Measurements from ENCODE around the gene HECW1.

Gene HECW1

DNA sequence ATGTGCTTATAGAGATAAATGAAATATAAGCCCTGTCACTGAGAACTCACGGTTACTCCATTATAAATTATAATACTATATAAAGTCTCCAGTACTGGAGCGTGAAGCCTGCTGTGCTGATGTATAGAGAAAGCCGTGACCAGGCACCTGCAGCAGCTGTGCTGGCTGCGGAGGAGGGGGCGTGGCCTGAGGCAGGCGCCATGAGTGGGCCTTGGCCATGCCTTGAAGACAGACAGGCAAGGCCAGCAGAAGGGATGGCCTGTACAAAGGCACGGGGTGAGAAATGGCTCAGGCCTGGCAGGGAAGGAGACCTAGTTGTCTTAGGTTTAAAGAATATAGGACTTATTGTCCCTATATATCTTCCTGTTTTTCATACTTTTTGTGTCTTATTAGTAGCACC lies 251.9 kb downstream of the HECW1 start:
- DNase-seq (ENCODE audit: low read depth in 2 of 2), result no peak

DNA sequence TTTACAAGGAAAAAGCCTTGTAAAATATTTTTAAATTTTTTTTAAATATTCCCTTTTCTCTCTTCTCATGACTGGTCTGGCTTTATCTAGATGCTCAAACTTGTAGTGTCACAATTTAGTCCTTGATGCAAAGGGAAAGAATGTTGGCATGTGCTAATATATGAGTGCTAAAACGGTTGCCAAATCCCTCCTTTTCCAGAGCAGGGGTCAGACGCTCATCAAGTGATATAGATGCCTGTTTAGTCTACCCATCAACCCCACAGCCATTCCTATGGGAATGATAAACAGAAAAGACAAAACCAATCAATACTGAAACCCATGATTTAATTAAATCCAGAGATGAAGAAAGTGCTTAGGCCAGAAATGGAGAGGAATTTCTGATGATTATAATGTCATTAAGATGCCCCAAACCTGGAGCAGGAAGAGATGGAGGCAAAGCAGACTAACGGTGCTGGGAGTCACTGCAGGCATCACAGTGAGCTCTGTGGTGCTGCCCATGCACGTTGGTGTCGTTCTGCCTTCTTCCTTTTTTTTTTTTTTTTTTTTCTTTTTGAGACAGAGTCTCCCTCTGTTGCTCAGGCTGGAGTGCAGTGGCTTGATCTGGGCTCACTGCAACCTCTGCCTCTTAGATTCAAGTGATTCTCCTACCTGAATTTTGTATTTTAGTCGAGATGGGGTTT lies 260.4 kb downstream of the HECW1 start:
- DNase-seq (ENCODE audit: low read depth in 2 of 2), result no peak

GRCh38 chr7:43377196-43377960 lies 264.9 kb downstream of the HECW1 start:
- no peak for DNase-seq (ENCODE audit: low read depth in 2 of 2)

DNA sequence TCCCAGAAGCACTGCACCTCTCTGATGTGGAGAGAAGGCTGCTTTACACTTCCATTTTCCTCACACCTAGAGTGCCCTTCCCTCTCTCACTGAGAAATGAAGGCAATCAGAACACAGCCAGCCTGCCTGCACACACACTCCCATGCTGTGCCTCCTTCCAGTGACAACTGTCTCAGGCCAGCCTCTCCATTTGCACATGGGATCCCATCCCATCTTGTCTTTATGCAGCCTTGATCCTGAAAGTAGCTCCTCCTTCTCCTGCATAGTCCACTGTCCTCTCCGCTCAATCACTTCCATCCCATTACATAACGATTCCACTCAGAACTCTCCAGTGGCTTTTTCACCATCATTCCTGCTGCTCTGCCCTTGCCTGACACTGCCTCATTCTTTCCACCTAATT lies 266.8 kb downstream of the HECW1 start:
- no peak for DNase-seq (ENCODE audit: low read depth in 2 of 2)

DNA sequence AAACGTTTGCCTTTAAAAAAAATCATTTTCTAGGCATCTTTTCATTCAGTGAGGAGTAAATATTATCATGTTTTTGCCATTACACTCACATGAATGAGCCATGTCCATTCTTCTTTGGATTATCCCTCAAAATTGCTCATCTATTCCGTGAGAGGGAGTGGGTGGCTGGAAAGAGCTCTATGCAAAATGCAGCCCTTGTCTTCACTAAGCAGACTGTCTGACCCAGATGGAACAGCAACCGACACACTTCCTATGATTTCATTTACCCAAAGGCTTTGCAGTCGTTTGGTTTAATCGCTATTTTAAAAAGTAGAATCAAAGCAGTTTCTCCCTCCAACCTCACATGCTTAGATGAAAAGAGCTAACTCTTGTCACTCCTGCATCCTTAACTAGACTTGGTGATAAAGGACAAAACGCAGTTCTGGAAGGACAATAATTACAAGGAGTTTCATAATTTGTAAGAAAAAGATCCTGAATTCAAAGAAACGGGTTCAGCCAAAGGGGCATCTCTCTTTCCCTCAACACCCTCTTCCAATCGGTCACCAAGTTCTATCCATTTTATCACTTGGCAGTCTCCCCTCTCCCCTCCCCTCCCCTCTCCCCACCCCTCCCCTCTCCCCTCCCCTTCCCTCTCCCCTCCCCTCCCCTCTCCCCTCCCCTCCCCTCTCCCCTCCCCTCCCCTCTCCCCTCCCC lies 272.3 kb downstream of the HECW1 start:
- no peak for DNase-seq (ENCODE audit: low read depth in 2 of 2)

GRCh38 chr7:43385309-43385680 lies 272.8 kb downstream of the HECW1 start:
- DNase-seq (ENCODE audit: low read depth in 2 of 2), result no peak

GRCh38 chr7:43385856-43386255 lies 273.4 kb downstream of the HECW1 start:
- peak in 1 of 2 donors; percentile 9 for DNase-seq (ENCODE audit: low read depth in 2 of 2)

GRCh38 chr7:43387932-43388331 lies 275.5 kb downstream of the HECW1 start:
- DNase-seq (ENCODE audit: low read depth in 2 of 2), result no peak

DNA sequence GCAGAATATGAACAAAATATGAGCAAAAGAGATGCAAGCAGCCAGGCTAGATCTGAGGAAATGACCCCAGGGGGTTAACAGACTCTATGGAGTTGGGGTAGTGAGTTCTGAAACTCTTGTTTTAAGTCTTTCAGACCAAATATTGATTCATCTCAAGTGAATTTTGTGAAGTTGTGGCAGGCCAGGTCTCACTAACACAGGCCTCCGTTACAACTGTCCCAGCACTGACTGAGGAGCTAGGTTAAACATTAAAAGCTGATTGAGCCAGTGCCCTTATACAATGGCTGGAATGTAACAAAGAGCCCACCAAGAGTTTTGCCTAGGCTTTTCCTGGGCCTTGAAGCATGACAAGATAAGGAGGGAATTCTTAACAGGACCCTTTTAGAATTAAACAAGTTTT lies 278.1 kb downstream of the HECW1 start:
- DNase-seq (ENCODE audit: low read depth in 2 of 2), result no peak

DNA sequence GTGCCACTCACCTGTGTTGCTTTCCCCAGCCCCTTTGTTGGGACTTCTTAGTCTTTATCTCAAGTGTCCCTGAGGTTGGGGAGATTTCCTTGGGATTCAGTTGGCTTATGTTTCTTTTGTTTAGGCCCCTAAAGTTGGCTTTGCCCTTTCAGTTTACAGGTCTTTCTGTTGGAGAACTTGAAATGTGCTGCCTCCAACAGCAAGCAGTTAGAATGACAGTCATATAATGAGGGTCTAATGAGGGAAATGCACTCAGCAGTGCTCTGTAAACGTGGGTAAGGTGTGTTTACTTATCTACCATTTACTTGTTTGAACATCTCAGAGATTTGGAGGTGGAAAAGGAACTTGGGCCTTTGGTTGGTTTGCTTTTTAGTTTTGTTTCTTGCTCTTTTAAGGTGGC lies 279.1 kb downstream of the HECW1 start:
- DNase-seq (ENCODE audit: low read depth in 2 of 2), result no peak

- DNase-seq (ENCODE audit: low read depth in 2 of 2), result no peak
Measured at GRCh38 chr7:43392638-43393330, 280.3 kb downstream of the HECW1 start.

- no peak for DNase-seq (ENCODE audit: low read depth in 2 of 2)
Measured at GRCh38 chr7:43394441-43395130, 282.1 kb downstream of the HECW1 start.

- no peak for DNase-seq (ENCODE audit: low read depth in 2 of 2)
Measured at GRCh38 chr7:43395351-43395750, 282.9 kb downstream of the HECW1 start.

DNA sequence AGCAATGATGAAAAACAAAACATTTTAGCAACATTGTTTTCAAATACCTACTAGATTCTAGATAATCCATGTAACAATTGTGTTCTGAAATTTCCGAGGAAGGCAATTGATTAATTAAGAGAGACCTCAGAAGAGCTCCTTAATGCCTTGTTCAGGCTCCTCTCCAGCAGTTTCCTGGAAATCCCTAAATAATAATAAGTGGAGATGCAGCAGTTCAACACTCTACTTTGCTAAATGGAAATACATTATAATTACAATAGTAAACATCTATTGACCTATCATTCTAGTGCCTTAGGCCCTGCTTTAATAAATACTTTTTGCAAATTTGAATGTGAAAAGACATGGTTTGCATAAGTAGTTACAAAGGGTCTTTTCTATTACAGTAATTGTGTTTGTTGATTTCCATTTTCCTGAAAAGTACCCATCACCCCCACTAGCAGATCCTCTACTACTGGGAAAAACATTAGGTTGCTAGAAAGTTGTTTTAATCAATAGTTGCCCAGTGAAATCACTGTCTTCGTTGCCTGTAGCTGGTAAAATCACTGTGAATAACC lies 283.8 kb downstream of the HECW1 start:
- DNase-seq (ENCODE audit: low read depth in 2 of 2), result no peak

GRCh38 chr7:43398831-43399230 lies 286.4 kb downstream of the HECW1 start:
- DNase-seq (ENCODE audit: low read depth in 2 of 2), result no peak

DNA sequence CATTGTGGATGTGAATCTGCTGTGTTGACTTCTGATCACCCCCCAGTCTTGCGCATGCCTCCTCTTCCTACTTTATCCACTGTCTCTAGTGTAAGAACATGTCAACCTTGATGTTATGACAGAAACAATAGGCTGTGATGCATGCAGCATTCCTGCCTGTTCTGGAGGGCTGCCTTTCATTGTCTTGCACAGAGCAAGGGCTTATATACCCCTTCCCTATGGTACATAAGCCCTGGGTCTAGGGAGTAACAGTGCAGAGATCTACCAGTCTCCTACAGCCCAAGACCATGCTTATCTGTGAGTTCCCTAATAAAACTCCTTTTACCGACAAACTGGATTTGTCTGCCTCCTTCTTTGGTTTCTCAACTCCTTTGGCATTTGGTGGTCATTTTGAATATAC lies 293.5 kb downstream of the HECW1 start:
- no peak for DNase-seq (ENCODE audit: low read depth in 2 of 2)

DNA sequence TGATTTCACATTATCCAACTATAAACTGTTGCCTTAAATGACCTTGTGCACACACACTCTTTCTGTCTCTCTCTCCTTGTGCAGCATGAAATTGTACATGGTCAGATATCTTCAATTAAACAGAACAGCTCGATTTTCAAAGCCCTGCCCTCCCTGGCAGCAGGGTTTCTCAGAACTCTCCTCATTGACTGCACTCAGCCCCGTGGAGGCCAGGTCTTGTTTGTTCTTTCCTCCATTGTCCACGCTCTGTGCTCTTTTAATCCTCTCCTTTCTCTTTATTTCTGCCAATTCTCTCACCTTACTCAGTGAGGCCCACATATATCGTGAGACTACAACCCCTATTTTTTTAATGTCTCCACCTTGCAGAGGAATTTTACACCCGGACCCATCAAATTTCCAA lies 294.5 kb downstream of the HECW1 start:
- DNase-seq (ENCODE audit: low read depth in 2 of 2), result no peak

GRCh38 chr7:43408981-43409380 lies 296.5 kb downstream of the HECW1 start:
- DNase-seq (ENCODE audit: low read depth in 2 of 2), result no peak

- no peak for DNase-seq (ENCODE audit: low read depth in 2 of 2)
Measured at GRCh38 chr7:43417455-43417854, 305.0 kb downstream of the HECW1 start.

DNA sequence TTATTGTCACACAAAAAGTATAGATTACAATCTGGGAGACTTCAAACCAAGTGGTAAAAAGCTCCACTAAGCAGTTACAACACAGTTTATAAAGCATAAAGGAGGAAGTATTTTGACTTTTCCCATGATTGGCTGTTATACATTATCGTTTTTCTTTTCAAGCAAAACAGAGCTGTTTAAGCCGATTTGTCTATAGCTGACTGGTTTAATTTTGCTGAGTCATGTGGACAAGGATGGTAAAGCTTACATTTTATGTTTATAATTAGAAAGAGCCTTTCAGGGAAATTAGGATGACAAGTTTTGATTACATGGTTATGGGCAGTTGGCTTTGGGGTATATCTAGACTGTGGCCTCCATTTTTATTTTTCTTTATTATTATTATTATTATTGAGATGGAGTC lies 318.0 kb downstream of the HECW1 start:
- DNase-seq (ENCODE audit: low read depth in 2 of 2), result no peak

DNA sequence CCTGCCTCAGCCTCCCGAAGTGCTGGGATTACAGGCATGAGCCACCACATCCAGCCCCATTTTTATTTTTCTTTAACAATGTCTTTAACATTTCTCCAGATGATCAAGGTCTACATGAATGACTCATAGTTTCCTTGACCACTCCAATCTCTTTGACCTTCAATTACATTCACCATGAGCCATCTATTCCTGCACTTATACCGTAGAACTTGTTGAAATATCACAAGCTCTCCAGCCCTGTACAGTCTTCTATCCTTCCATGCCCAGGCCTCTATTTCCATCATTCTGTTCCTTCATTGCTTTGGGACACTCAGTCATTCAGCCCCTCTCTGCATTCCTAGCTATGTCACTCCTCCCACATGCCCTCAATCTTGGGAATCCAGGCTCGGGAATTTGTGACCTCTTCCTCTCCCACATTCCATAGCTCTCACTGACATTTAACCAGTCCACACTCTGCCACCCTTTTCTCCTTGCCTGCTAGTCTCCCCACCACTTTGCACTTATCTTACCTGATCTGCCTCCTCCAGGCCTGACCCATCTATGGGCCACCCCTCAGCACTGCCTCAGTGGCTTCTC lies 318.7 kb downstream of the HECW1 start:
- DNase-seq (ENCODE audit: low read depth in 2 of 2), result no peak

Measured in stimulated activated CD4-positive, alpha-beta T cell treated with anti-CD3 and anti-CD28 coated beads, Interleukin-1b, Interleukin-23, amount 100 ng/mL, for 4 hours (primary cell).